PFSK-1 (cell line): ENCODE measurements around the gene FUS.

Experiments
- FOXP2 ChIP-seq: optimal IDR thresholded peaks from 2 replicates; pipeline ENCODE3; 2011; ENCODE audit warnings: borderline replicate concordance, control low read depth, inconsistent platforms; ENCODE audit not compliant: insufficient read depth; ENCODE audit errors: extremely low read length, extremely low read depth
- POLR2AphosphoS5 ChIP-seq: IDR thresholded peaks from 2 replicates; pipeline ENCODE4 v1.6.1; 2012; ENCODE audit warnings: low read depth, mild to moderate bottlenecking, control low read depth, low read length, moderate library complexity
- REST ChIP-seq, 2 experiments: IDR thresholded peaks; 2 replicates each; pipeline versions ENCODE4 v1.6.1 to v1.8.0; 2011 to 2012; ENCODE audit warnings: low read depth in 2 of 2, low read length in 2 of 2, control low read depth in 1 of 2, inconsistent platforms in 1 of 2, mild to moderate bottlenecking in 1 of 2, moderate library complexity in 1 of 2; ENCODE audit not compliant: insufficient read depth in 1 of 2
- SIN3A ChIP-seq: IDR thresholded peaks from 2 replicates; pipeline ENCODE4 v1.6.1; 2012; ENCODE audit warnings: mild to moderate bottlenecking, low read length, moderate library complexity, borderline replicate concordance; ENCODE audit not compliant: insufficient read depth
- TAF1 ChIP-seq: IDR thresholded peaks from 2 replicates; pipeline ENCODE4 v1.6.1; 2012; ENCODE audit warnings: low read length, control low read depth, borderline replicate concordance; ENCODE audit not compliant: insufficient read depth

Gene FUS

GRCh38 chr16:31148281-31148728 lies 31.6 kb upstream of the FUS start:
- TF ChIP-seq POLR2AphosphoS5 (no peak), FOXP2 (no peak), SIN3A (no peak), TAF1 (no peak), REST (IDR thresholded peaks at IDR 0.05; ENCODE audit: insufficient read depth in 1 of 2, low read depth in 2 of 2, low read length in 2 of 2) (no peak)

- no peak for TF ChIP-seq SIN3A
- no peak for TF ChIP-seq POLR2AphosphoS5
- no peak for TF ChIP-seq REST (IDR thresholded peaks at IDR 0.05; ENCODE audit: insufficient read depth in 1 of 2, low read depth in 2 of 2, low read length in 2 of 2)
- TF ChIP-seq FOXP2: no peak
- no peak for TF ChIP-seq TAF1
Measured at GRCh38 chr16:31148896-31149295, 31.0 kb upstream of the FUS start.

- no peak for TF ChIP-seq TAF1
- no peak for TF ChIP-seq REST (IDR thresholded peaks at IDR 0.05; ENCODE audit: insufficient read depth in 1 of 2, low read depth in 2 of 2, low read length in 2 of 2)
- no peak for TF ChIP-seq FOXP2
- TF ChIP-seq POLR2AphosphoS5: no peak
- no peak for TF ChIP-seq SIN3A
Measured at GRCh38 chr16:31149332-31149731, 30.6 kb upstream of the FUS start.

- TF ChIP-seq TAF1 (no peak), SIN3A (no peak), POLR2AphosphoS5 (no peak)
Measured at GRCh38 chr16:31149894-31150890, 29.7 kb upstream of the FUS start, which contains the start of gene PRSS36. Gene PRSS36, minus strand, starts transcription at chr16:31150066. Its CDS starts 31 bp downstream, at chr16:31150035.

GRCh38 chr16:31157136-31157535 lies 22.8 kb upstream of the FUS start:
- TF ChIP-seq FOXP2 (no peak), SIN3A (no peak), REST (IDR thresholded peaks at IDR 0.05; ENCODE audit: insufficient read depth in 1 of 2, low read depth in 2 of 2, low read length in 2 of 2) (no peak), POLR2AphosphoS5 (no peak), TAF1 (no peak)
